ENCODE results near the gene CAV3. TPM values are rescaled to one million over a fixed set of nuclear protein-coding genes. Genes with fewer than 3 reads are reported as not detected.
A peak's percentile ranks its signal among the peaks of the same experiment; 100 is the strongest.

Gene CAV3
- total RNA-seq, 1 experiment from 2014 or later = not detected

GRCh38 chr3:8709801-8710507 lies 23.6 kb upstream of the CAV3 start:
- intact Hi-C loops (cut with micrococcal nuclease) = no loop called here
- BruUV-seq (replicated peaks) = no TSS peak
- Histone ChIP-seq H3K4me1 (ENCODE audit: insufficient read depth, low read length) (peaks cover 14% of the 10 kb centered on the region), H2AFZ (ENCODE audit: low read length) (no peak overlapping the region), H3K4me2 (ENCODE audit: low read length) (no peak overlapping the region), H3K9ac (ENCODE audit: low read length) (no peak overlapping the region), H3K36me3 (ENCODE audit: low read depth, low read length) (no peaks in the 10 kb centered on the region), H3K9me3 (ENCODE audit: low read length) (no peaks in the 10 kb centered on the region), H3F3A (ENCODE audit: low read length, unreplicated experiment) (no peaks in the 10 kb centered on the region), H3K9me2 (replicated peaks; ENCODE audit: low read length) (no peaks in the 10 kb centered on the region), H3K27ac (ENCODE audit: low read length) (no peak overlapping the region), H3K79me2 (ENCODE audit: low read length) (no peaks in the 10 kb centered on the region), H3K4me3 (ENCODE audit: low read length) (no peak overlapping the region), H4K20me1 (ENCODE audit: low read length) (no peaks in the 10 kb centered on the region), H3K27me3 (ENCODE audit: low read length) (no peaks in the 10 kb centered on the region)
- ATAC-seq (no peak), DNase-seq (no peak)
- ChIA-PET POLR2A (ENCODE audit: unreplicated experiment) (no interaction called here), CTCF (no interaction called here)
- TF ChIP-seq EZH2phosphoT487 (IDR thresholded peaks at IDR 0.05; ENCODE audit: borderline replicate concordance, low read length) = no peak
- TF ChIP-seq CTCF (conservative IDR thresholded peaks at IDR 0.05; ENCODE audit: low read depth, low read length) = no peak
- TF ChIP-seq EZH2 (IDR thresholded peaks at IDR 0.05; ENCODE audit: low read length, unreplicated experiment) = no peak

- no peak for TF ChIP-seq EZH2phosphoT487 (IDR thresholded peaks at IDR 0.05; ENCODE audit: borderline replicate concordance, low read length)
- Histone ChIP-seq H3F3A (ENCODE audit: low read length, unreplicated experiment) (no peaks in the 10 kb centered on the region), H3K9me3 (ENCODE audit: low read length) (no peaks in the 10 kb centered on the region), H3K9ac (ENCODE audit: low read length) (no peak overlapping the region), H4K20me1 (ENCODE audit: low read length) (no peaks in the 10 kb centered on the region), H3K36me3 (ENCODE audit: low read depth, low read length) (no peaks in the 10 kb centered on the region), H3K4me3 (ENCODE audit: low read length) (no peak overlapping the region), H3K79me2 (ENCODE audit: low read length) (no peaks in the 10 kb centered on the region), H3K4me2 (ENCODE audit: low read length) (peak overlapping the region; percentile 43; the same call in 1 of the 2 replicates), H3K4me1 (ENCODE audit: insufficient read depth, low read length) (peaks cover 14% of the 10 kb centered on the region), H2AFZ (ENCODE audit: low read length) (no peak overlapping the region), H3K27me3 (ENCODE audit: low read length) (no peaks in the 10 kb centered on the region), H3K9me2 (replicated peaks; ENCODE audit: low read length) (no peaks in the 10 kb centered on the region), H3K27ac (ENCODE audit: low read length) (no peak overlapping the region)
- BruUV-seq (replicated peaks) = no TSS peak
- DNase-seq = peak; percentile 57
- intact Hi-C loops (cut with micrococcal nuclease) = loop anchor here (2.0 kb wide), 1 partner anchor 29 kb away; no protein-coding TSS in a partner anchor
- peak; percentile 90 for ATAC-seq
- ChIA-PET CTCF (interaction anchor here (0.8 kb wide), 1 partner anchor 29 kb away, joined by 3 read pairs; no protein-coding TSS in a partner anchor), POLR2A (ENCODE audit: unreplicated experiment) (interaction anchor here (0.5 kb wide), 1 partner anchor 50 kb away, joined by 3 read pairs; no protein-coding TSS in a partner anchor)
Observed at GRCh38 chr3:8712045-8712907, 21.3 kb upstream of the CAV3 start.

- no TSS peak for BruUV-seq (replicated peaks)
- Histone ChIP-seq H3K9me2 (replicated peaks; ENCODE audit: low read length) (no peaks in the 10 kb centered on the region), H4K20me1 (ENCODE audit: low read length) (no peaks in the 10 kb centered on the region), H3K79me2 (ENCODE audit: low read length) (no peaks in the 10 kb centered on the region), H3K4me1 (ENCODE audit: insufficient read depth, low read length) (peaks cover 14% of the 10 kb centered on the region), H3K36me3 (ENCODE audit: low read depth, low read length) (no peaks in the 10 kb centered on the region), H3K9ac (ENCODE audit: low read length) (no peak overlapping the region), H3K4me2 (ENCODE audit: low read length) (peak overlapping the region; percentile 43; the same call in 1 of the 2 replicates), H3K9me3 (ENCODE audit: low read length) (no peaks in the 10 kb centered on the region), H3K4me3 (ENCODE audit: low read length) (no peak overlapping the region), H2AFZ (ENCODE audit: low read length) (no peak overlapping the region), H3K27me3 (ENCODE audit: low read length) (no peaks in the 10 kb centered on the region), H3F3A (ENCODE audit: low read length, unreplicated experiment) (no peaks in the 10 kb centered on the region), H3K27ac (ENCODE audit: low read length) (no peak overlapping the region)
- TF ChIP-seq CTCF (conservative IDR thresholded peaks at IDR 0.05; ENCODE audit: low read depth, low read length) (no peak), EZH2 (IDR thresholded peaks at IDR 0.05; ENCODE audit: low read length, unreplicated experiment) (no peak), EZH2phosphoT487 (IDR thresholded peaks at IDR 0.05; ENCODE audit: borderline replicate concordance, low read length) (no peak)
- peak; percentile 50 for ATAC-seq
- ChIA-PET POLR2A (ENCODE audit: unreplicated experiment) (interaction anchor here (0.5 kb wide), 1 partner anchor 49 kb away, joined by 3 read pairs; no protein-coding TSS in a partner anchor), CTCF (interaction anchor here (0.8 kb wide), 1 partner anchor 29 kb away, joined by 3 read pairs; no protein-coding TSS in a partner anchor)
- no peak for DNase-seq
- intact Hi-C loops (cut with micrococcal nuclease) = loop anchor here (2.0 kb wide), 1 partner anchor 28 kb away; no protein-coding TSS in a partner anchor
Observed at GRCh38 chr3:8712908-8713255, 20.7 kb upstream of the CAV3 start.
